Left ventricle myocardium superior (tissue), 1 donor: ENCODE measurements around the gene TXNIP. TPM values are rescaled to one million over a fixed set of nuclear protein-coding genes. Genes with fewer than 3 reads are reported as not detected.
A peak's percentile ranks its signal among the peaks of the same experiment; 100 is the strongest.

Experiments
- ATAC-seq: fragments of 200-7000 bp; cut with Tn5 transposase; one replicate; pipeline ENCODE4 v1.9.1; 2020; ENCODE audit warnings: mild to moderate bottlenecking, moderate library complexity
- DNase-seq: peaks from one replicate; pipeline ENCODE4 v3.0.0-alpha.2; 2020
- intact Hi-C: fragments of 100-400 bp; cut with micrococcal nuclease; formaldehyde crosslinking; loops from one replicate; pipeline ENCODE4 v1.11.0; 2022
- total RNA-seq: library from RNA; stranded (reverse); fragmentation: NEBNext Ultra II Directional; extraction: Animal tissue kit (Norgen Biotek cat#: 25700); gene quantifications from one replicate; pipeline ENCODE4 v1.2.1, GENCODE V29; 2021
- donor health status: DM: no; HTN: yes; CAD: no; lungs with severe emphysema.

The TXNIP gene
- total RNA-seq, 1 donor from 2014 or later, result 954 TPM

GRCh38 chr1:145956781-145957442 lies 39.5 kb downstream of the TXNIP start:
- DNase-seq (peak; percentile 52), ATAC-seq (no peak)
- intact Hi-C loops, result no loop called here

GRCh38 chr1:145956361-145956760 lies 40.0 kb downstream of the TXNIP start:
- ATAC-seq (no peak), DNase-seq (no peak)
- intact Hi-C loops, result no loop called here

GRCh38 chr1:145955436-145955835 lies 40.9 kb downstream of the TXNIP start:
- intact Hi-C loops, result no loop called here
- DNase-seq (no peak), ATAC-seq (no peak)

- intact Hi-C loops, result no loop called here
- DNase-seq (no peak), ATAC-seq (no peak)
Measured at GRCh38 chr1:145953861-145954260, 42.5 kb downstream of the TXNIP start.

GRCh38 chr1:145952903-145953302 lies 43.5 kb downstream of the TXNIP start:
- intact Hi-C loops, result no loop called here
- DNase-seq (no peak), ATAC-seq (no peak)

GRCh38 chr1:145951526-145951925 lies 44.9 kb downstream of the TXNIP start:
- no peak for DNase-seq
- no peak for ATAC-seq
- intact Hi-C loops, result no loop called here

GRCh38 chr1:145949219-145949618 lies 47.2 kb downstream of the TXNIP start:
- DNase-seq (no peak), ATAC-seq (peak; percentile 80)
- intact Hi-C loops, result no loop called here

GRCh38 chr1:145947551-145947950 lies 48.8 kb downstream of the TXNIP start:
- DNase-seq (no peak), ATAC-seq (no peak)
- intact Hi-C loops, result no loop called here

GRCh38 chr1:145946477-145946986 lies 49.8 kb downstream of the TXNIP start:
- ATAC-seq, result no peak
- no peak for DNase-seq
- intact Hi-C loops, result no loop called here

- no peak for DNase-seq
- intact Hi-C loops, result no loop called here
- ATAC-seq, result no peak
Measured at GRCh38 chr1:145944532-145944931, 51.8 kb downstream of the TXNIP start.

GRCh38 chr1:145942871-145943270 lies 53.5 kb downstream of the TXNIP start:
- no peak for ATAC-seq
- no peak for DNase-seq
- intact Hi-C loops, result no loop called here

Other genes starting within 250 kb of the TXNIP start
- 48.2 TPM for gene RNF115, start 172.5 kb downstream of the TXNIP start, total RNA-seq
- 14.9 TPM for gene POLR3C, start 172.4 kb downstream of the TXNIP start, total RNA-seq
- 3.4 TPM for gene NUDT17, start 150.9 kb downstream of the TXNIP start, total RNA-seq
- gene PIAS3, start 137.5 kb downstream of the TXNIP start, total RNA-seq, result 13.3 TPM
- gene ANKRD35, start 110.7 kb downstream of the TXNIP start, total RNA-seq, result 1.1 TPM
- 0.82 TPM for gene ITGA10, start 86.5 kb downstream of the TXNIP start, total RNA-seq
- 23.8 TPM for gene PEX11B, start 77.9 kb downstream of the TXNIP start, total RNA-seq
- 57.7 TPM for gene RBM8A, start 69.1 kb downstream of the TXNIP start, total RNA-seq
- gene LIX1L, start 38.6 kb downstream of the TXNIP start, total RNA-seq, result 25.2 TPM
- gene ANKRD34A, start 32.0 kb downstream of the TXNIP start, total RNA-seq, result 0.52 TPM
- gene POLR3GL, start 31.9 kb downstream of the TXNIP start, total RNA-seq, result 44.0 TPM
- gene HJV, start 25.2 kb upstream of the TXNIP start, total RNA-seq, result 71.9 TPM
- gene NBPF10, start 148.2 kb upstream of the TXNIP start, total RNA-seq, result 0.72 TPM
- gene NOTCH2NLA, start 232.4 kb upstream of the TXNIP start, total RNA-seq, result 6.6 TPM